ENCODE measurements around the gene TESK1.

- TF ChIP-seq CTCF (IDR thresholded peaks at IDR 0.05; ENCODE audit: low read depth, low read length), result no peak
- 0 out of 2 replicates have a peak, but pooled peaks have one; percentile 15 for TF ChIP-seq MAX (IDR thresholded peaks at IDR 0.05; ENCODE audit: low read depth, low read length)
These were observed 44.6 kb downstream of the TESK1 start for GRCh38 chr9:35649431-35650340.
